MM.1S (cell line): ENCODE results near the gene SLFN5.

ENCODE experiments used
- CTCF ChIP-seq: fragments of 300-600 bp; sonication (generic); IDR thresholded peaks from 2 replicates; pipeline ENCODE4 v1.5.1; 2016; ENCODE audit warnings: antibody characterized with exemption, low read length, mixed read lengths
- EZH2 ChIP-seq: fragments of 300-600 bp; sonication (generic); optimal IDR thresholded peaks from 2 replicates; pipeline ENCODE3; 2017; ENCODE audit warnings: low read depth, mild to moderate bottlenecking, antibody characterized with exemption, low read length, mixed read lengths
- EZH2phosphoT487 ChIP-seq: fragments of 300-600 bp; sonication (generic); IDR thresholded peaks from 2 replicates; pipeline ENCODE4 v1.6.1; 2018; ENCODE audit warnings: antibody characterized with exemption, low read length

DNA sequence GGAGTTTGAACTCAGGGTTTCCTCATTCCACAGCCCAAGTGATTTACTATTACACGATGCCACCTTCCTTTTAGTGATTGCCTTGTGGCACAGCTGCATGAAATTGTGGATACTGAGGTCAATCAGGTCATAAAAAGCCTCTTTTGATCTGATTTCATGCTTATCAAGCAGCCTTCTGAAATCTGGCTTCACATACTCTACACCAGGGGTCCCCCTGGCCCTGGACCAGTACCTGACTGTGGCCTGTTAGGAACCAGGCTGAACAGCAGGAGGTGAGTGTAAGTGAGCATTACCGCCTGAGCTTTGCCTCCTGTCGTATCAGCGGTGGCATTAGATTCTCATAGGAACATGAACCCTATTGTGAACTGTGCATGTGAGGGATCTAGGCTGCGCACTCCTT, 13.8 kb downstream of the SLFN5 start:
- TF ChIP-seq CTCF (no peak), EZH2phosphoT487 (no peak), EZH2 (no peak)
